Effector memory CD4-positive, alpha-beta T cell (primary cell): ENCODE results near the gene ITM2C.

Experiments used
- DNase-seq, 3 donors: peaks; one replicate each; pipeline ENCODE4 v3.0.0-alpha.2; 2020
- H3K27ac ChIP-seq: 2 replicates; pipeline ENCODE4 v1.7.0; 2013; ENCODE audit warnings: mild to moderate bottlenecking, low read length, moderate library complexity; ENCODE audit not compliant: insufficient read depth, poor library complexity, severe bottlenecking
- H3K27me3 ChIP-seq: replicated peaks from 2 replicates; pipeline ENCODE4 v1.7.0; 2013; ENCODE audit warnings: mild to moderate bottlenecking, low read length; ENCODE audit not compliant: insufficient read depth, control insufficient read depth, poor library complexity, severe bottlenecking
- H3K36me3 ChIP-seq: 2 replicates; pipeline ENCODE4 v1.7.0; 2013; ENCODE audit warnings: mild to moderate bottlenecking, low read length, moderate library complexity; ENCODE audit not compliant: control insufficient read depth, insufficient read depth
- H3K4me1 ChIP-seq: 2 replicates; pipeline ENCODE4 v1.7.0; 2013; ENCODE audit warnings: low read length, mild to moderate bottlenecking; ENCODE audit not compliant: control insufficient read depth, insufficient read depth, poor library complexity, severe bottlenecking
- H3K4me3 ChIP-seq: 2 replicates; pipeline ENCODE4 v1.7.0; 2013; ENCODE audit warnings: low read length, low read depth, mild to moderate bottlenecking; ENCODE audit not compliant: insufficient read depth, poor library complexity, severe bottlenecking
- H3K9me3 ChIP-seq: 2 replicates; pipeline ENCODE4 v1.7.0; 2013; ENCODE audit warnings: mild to moderate bottlenecking, low read length, moderate library complexity; ENCODE audit not compliant: control insufficient read depth
- total RNA-seq, 3 donors: gene quantifications; one replicate each; lab custom pipeline; 2026; lab: John Stamatoyannopoulos, UW

Gene ITM2C, protein sequence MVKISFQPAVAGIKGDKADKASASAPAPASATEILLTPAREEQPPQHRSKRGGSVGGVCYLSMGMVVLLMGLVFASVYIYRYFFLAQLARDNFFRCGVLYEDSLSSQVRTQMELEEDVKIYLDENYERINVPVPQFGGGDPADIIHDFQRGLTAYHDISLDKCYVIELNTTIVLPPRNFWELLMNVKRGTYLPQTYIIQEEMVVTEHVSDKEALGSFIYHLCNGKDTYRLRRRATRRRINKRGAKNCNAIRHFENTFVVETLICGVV
- total RNA-seq = 17.2 to 29.2 (median 23.9) reads per million in 3 donors

DNA sequence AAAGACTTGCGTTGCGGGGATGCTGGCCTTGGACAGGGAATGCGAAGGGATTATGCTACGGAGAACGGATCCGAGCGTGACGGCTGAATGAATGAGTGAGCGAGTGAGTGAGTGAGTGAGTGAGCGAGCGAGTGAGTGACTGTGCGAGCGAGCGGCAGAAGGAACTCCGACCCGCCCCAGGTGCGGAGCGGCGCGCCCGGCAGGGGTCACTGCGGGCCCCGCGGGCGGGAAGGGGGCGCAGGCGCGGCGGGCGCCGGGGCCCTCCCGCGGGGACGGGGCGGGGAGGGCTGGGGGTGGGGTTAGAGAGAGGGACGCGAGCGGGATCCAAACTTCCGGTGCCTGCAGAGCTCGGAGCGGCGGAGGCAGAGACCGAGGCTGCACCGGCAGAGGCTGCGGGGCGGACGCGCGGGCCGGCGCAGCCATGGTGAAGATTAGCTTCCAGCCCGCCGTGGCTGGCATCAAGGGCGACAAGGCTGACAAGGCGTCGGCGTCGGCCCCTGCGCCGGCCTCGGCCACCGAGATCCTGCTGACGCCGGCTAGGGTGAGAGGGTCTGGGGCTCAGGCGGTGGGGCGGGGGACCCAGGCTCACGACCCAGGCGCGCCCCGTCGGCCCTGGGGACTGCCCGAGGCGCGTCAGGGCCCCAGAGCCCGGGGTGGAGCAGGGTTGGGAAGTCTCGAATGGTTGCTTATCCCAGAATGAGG lies at the start of gene ITM2C:
Gene ITM2C (plus strand): TSS at position 338 of the 702 bp plus-strand sequence. CDS start 84 bp downstream, at position 422.
- H3K4me1 ChIP-seq = peaks cover 29% of the 10 kb centered on the region

DNA sequence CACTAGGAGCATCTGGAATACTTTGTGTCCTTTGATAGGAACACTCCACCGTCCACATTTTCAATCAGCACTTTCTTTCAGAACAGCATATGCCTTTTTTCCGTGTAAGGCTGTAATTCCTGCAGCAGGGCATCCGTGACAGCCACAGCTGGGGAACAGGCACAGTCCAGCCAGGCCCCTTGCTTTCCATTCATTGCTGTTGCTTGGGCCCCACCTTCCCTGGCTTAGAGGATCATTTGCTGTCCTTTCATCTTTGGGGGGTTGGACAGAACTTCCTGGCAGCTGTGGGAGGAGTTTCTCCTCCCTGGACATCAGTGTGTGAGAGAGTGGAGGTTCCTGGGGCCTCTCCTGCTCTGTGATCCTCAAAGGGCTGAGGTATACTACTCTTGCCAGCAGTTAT lies 49.7 kb upstream of the ITM2C start:
- peaks cover 61% of the 10 kb centered on the region for H3K36me3 ChIP-seq
- no peaks in the 10 kb centered on the region for H3K27me3 ChIP-seq
- no peak overlapping the region for H3K4me3 ChIP-seq
- H3K4me1 ChIP-seq = no peaks in the 10 kb centered on the region
- no peak overlapping the region for H3K27ac ChIP-seq
- no peak for DNase-seq
- H3K9me3 ChIP-seq = no peaks in the 10 kb centered on the region

More for the DNA sequence above, at the start of gene ITM2C:
- Histone ChIP-seq H3K27ac (peak within 1 kb of the TSS; percentile 22), H3K9me3 (no peaks in the 10 kb centered on the region), H3K36me3 (no peaks in the 10 kb centered on the region), H3K27me3 (no peaks in the 10 kb centered on the region), H3K4me3 (peak within 1 kb of the TSS; percentile 71)
- peak; percentile 62 to 70 (median 69) for DNase-seq

DNA sequence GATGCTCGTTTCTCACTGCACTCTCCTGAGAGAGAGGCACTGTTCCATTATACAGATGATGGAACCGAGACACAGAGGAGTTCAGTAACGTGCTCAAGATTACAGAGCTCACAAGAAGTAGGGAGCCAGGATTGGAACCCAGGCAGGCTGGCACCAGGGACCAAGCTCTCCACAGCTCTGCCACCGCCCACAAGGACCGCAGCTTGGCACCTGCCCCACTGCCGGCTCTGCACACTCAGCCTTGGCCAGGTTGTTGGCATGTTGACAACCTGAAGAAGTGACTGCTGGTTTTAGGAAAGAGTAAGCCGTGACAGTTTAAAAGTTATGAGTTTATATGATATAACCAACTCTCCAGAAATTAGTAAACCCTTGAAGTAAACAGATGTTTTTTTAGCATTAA lies 48.0 kb upstream of the ITM2C start:
- peaks cover 46% of the 10 kb centered on the region for H3K36me3 ChIP-seq
- no peaks in the 10 kb centered on the region for H3K4me1 ChIP-seq
- H3K27me3 ChIP-seq = no peaks in the 10 kb centered on the region
- no peak overlapping the region for H3K4me3 ChIP-seq
- DNase-seq = no peak
- H3K9me3 ChIP-seq = no peaks in the 10 kb centered on the region
- H3K27ac ChIP-seq = no peak overlapping the region

DNA sequence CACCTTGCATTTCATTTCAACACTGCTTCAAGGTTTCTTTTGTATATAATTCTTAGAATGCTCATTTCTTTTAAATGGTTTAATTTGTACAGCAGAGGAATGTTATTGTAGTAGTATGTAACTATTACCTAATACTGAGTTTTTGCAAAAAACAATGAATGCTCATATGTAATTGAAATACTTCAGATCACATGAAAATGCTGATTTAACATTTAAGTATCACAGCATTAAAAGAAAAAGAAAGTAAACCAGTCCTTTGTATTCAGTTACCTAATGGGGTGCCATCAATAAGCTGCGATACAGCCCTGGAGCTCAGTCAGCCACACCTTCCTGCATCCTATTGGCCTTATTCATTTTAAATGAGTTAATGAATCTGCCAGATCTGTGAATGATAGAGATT lies 45.3 kb upstream of the ITM2C start:
- Histone ChIP-seq H3K27ac (no peak overlapping the region), H3K4me1 (no peaks in the 10 kb centered on the region), H3K27me3 (no peaks in the 10 kb centered on the region), H3K9me3 (no peaks in the 10 kb centered on the region), H3K4me3 (no peak overlapping the region), H3K36me3 (peaks cover 32% of the 10 kb centered on the region)
- no peak for DNase-seq

DNA sequence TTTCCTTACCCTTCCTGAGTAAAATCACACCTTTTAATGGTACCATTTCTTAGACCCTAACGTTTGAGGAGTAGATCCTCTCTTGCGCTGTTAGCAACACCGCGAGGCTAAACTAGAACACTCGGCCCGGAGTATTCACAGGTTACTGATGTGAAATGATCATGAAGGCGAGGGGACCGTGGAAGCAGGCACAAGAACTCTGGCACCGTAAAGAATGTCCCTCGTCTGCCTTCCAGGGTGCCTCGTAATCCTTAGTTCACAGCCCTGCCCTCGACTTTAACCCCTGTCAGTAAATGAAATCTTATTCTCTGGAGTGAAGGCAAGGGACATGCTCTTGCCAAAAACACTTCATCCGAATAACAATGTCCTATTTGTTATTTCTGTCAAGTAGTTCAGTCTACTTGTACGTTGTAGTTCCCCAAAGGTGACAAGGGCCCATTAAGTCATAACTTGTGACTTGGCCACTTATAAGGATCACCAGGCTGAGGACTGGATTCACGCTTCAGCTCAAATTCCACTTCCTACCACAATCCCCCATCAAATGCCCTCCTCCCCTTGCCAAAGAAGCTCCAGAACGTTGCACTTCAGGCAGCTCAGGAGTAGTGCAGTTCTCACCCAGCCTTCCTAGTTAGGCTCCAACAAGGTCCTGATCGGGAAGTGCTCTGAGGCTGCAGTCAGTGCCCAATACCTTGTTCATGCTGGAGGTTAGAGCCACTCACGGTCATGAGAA lies 43.3 kb upstream of the ITM2C start:
- no peak overlapping the region for H3K27ac ChIP-seq
- H3K4me3 ChIP-seq = no peak overlapping the region
- H3K4me1 ChIP-seq = no peaks in the 10 kb centered on the region
- no peaks in the 10 kb centered on the region for H3K9me3 ChIP-seq
- H3K36me3 ChIP-seq = peaks cover 25% of the 10 kb centered on the region
- no peak for DNase-seq
- H3K27me3 ChIP-seq = no peaks in the 10 kb centered on the region

DNA sequence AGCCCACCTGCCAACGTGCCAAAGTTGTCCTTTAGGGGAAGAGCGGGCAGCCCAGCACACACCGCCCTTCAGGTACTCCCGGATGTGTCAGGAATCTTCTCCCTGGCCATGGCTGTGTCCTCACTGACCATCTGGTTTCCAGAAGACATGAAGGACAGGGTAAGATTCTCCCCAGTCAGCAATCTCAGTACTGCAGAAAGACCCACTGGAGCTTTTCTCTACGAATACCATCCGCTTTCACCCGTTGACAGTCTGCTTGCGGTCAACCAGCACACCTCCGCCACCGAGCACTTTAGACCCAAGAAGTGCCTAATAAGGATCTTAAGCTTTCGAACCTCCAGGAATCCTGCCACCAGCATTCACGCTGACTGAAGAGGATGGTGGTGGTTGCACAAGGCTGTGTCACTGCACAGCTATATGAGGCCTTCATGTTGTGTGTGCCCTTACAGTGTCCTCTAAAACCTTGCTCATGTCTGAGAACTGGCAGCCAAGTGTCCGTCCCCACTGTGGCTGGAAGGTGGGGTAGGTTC lies 42.7 kb upstream of the ITM2C start:
- H3K4me1 ChIP-seq = no peaks in the 10 kb centered on the region
- H3K4me3 ChIP-seq = no peak overlapping the region
- H3K36me3 ChIP-seq = peaks cover 18% of the 10 kb centered on the region
- no peak overlapping the region for H3K27ac ChIP-seq
- H3K27me3 ChIP-seq = no peaks in the 10 kb centered on the region
- H3K9me3 ChIP-seq = no peaks in the 10 kb centered on the region
- no peak for DNase-seq

DNA sequence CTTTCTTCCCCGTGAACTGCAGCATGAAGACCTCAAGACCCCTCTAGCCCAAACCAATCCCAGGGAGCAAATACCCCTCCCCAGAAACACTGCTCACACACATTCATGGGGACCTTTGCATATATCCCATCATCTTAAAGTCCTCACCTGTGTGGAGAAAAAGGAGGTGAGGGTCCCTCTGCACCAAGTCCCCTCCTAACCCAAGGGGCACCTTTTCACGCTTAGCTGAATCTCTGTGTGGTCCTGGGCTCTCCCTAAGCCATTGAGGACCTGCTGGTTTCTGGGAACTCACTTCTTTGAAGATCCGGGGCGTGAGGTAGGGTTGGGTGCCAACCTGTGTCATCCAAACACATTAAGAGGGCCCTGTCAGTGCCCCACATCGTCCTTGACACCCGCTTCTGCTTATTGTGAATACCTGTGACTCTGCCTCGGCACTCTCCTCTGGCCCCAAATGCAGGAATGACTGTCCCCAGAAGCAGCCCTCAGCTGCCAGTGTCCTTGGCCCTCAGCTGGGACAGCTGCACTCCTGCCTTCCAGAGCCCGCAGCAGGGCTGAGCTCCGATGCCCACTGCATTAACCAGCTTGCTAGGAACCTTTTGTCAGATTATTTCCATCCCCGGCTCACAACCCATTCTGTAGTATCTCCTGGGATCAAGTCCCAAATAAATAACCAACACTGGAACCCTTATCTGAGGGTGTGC lies 41.3 kb upstream of the ITM2C start:
- no peak overlapping the region for H3K4me3 ChIP-seq

DNA sequence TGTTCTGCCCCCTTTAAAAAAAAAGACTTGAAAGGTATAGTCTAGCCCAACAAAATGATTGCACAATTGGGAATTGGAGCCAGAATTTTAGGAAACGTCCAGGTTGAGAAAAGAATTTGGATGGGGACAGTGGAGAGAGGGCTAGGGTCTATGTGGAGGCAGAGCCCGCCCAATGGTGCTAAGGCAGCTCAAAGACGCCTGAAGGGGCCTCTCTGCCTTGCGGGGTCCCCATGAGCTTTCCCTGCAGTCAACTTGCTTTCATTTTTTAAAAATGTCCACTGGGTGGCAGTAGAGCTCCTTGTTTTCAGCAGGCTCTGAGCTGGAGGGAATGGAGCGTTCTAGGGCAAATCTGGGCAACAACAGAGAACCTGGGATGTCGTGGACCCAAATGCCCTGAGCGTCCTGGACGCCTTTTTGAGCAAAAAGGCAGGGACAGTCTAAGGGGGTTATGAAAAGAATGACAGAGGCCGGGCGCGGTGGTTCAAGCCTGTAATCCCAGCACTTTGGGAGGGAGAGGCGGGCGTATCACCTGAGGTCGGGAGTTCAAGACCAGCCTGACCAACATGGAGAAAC lies 40.2 kb upstream of the ITM2C start:
- Histone ChIP-seq H3K27me3 (no peaks in the 10 kb centered on the region), H3K36me3 (no peaks in the 10 kb centered on the region), H3K27ac (no peak overlapping the region), H3K4me1 (peaks cover 12% of the 10 kb centered on the region), H3K9me3 (no peaks in the 10 kb centered on the region), H3K4me3 (no peak overlapping the region)
- peak; percentile 6 to 36 (median 19) for DNase-seq

More for the DNA sequence above, 41.3 kb upstream of the ITM2C start:
- no peaks in the 10 kb centered on the region for H3K9me3 ChIP-seq
- peaks cover 7% of the 10 kb centered on the region for H3K4me1 ChIP-seq
- no peak overlapping the region for H3K27ac ChIP-seq
- peaks cover 7% of the 10 kb centered on the region for H3K36me3 ChIP-seq
- DNase-seq = no peak
- no peaks in the 10 kb centered on the region for H3K27me3 ChIP-seq

DNA sequence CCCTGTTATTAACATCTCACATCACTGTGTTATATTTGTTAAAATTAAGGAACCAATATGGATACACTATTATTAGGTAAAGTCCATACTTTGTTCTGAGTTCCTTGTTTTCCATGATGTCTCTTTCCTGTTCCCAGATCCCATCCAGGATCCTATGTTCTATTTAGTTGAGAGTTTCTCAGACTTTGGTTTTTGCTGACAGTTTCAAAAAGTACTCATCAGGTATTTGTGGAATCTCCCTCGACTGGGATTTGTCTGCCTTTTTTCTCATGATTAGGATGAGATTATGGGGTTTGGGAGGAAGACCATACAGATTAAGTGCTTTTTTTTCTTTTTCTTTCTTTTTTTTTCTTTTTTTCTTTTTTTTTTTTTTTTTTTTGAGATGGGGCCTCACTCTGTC lies 39.4 kb upstream of the ITM2C start:
- H3K9me3 ChIP-seq = no peaks in the 10 kb centered on the region
- H3K4me1 ChIP-seq = peaks cover 12% of the 10 kb centered on the region
- H3K4me3 ChIP-seq = no peak overlapping the region
- no peaks in the 10 kb centered on the region for H3K36me3 ChIP-seq
- no peaks in the 10 kb centered on the region for H3K27me3 ChIP-seq
- no peak overlapping the region for H3K27ac ChIP-seq
- no peak for DNase-seq
